PC-3 (cell line): Measurements from ENCODE around the gene OR2AG2.

ENCODE experiments used
- EZH2 ChIP-seq: fragments of 300-600 bp; sonication (generic); IDR thresholded peaks from one replicate; pipeline ENCODE4 v1.6.1; 2017; ENCODE audit warnings: antibody characterized with exemption, mild to moderate bottlenecking, low read length; ENCODE audit not compliant: unreplicated experiment
- EZH2phosphoT487 ChIP-seq: fragments of 300-600 bp; sonication (generic); IDR thresholded peaks from 2 replicates; pipeline ENCODE4 v1.6.1; 2018; ENCODE audit warnings: mild to moderate bottlenecking, antibody characterized with exemption, low read length, borderline replicate concordance
- TF ChIP-seq, protein P1 (sequence below): fragments of 300-600 bp; sonication (generic); conservative IDR thresholded peaks from 2 replicates; pipeline ENCODE4 v1.5.1; 2017; ENCODE audit warnings: antibody characterized with exemption, low read depth, mild to moderate bottlenecking, low read length

DNA sequence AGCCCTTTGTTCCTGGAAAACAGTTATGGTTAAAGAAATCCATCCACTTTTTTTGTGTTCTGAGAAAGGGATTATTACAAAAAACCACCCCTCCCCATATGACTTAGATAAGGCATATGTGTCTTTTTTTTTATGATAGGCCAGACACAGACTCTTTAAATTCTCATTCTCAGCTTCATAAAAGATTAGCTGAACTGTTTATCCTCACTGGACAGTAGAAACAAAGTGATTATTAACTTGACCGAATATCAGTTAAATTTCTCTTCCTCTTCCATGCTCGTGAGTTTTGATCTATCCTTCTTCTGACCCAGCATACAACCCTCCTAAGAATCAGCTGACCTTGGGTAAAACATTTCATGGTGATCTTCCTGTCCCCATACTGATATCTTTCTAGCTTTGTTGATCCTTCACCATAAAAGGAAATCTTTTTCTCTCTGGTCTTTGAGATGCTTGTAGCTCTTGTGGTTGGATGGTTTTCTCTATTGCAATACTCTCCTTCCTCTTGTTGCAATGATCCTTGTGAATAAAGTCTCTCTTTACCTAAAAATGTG, 26.2 kb downstream of the OR2AG2 start:
- TF ChIP-seq, protein P1, sequence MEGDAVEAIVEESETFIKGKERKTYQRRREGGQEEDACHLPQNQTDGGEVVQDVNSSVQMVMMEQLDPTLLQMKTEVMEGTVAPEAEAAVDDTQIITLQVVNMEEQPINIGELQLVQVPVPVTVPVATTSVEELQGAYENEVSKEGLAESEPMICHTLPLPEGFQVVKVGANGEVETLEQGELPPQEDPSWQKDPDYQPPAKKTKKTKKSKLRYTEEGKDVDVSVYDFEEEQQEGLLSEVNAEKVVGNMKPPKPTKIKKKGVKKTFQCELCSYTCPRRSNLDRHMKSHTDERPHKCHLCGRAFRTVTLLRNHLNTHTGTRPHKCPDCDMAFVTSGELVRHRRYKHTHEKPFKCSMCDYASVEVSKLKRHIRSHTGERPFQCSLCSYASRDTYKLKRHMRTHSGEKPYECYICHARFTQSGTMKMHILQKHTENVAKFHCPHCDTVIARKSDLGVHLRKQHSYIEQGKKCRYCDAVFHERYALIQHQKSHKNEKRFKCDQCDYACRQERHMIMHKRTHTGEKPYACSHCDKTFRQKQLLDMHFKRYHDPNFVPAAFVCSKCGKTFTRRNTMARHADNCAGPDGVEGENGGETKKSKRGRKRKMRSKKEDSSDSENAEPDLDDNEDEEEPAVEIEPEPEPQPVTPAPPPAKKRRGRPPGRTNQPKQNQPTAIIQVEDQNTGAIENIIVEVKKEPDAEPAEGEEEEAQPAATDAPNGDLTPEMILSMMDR, result no peak
- TF ChIP-seq EZH2 (no peak), EZH2phosphoT487 (no peak)
